ENCODE data around the gene ATF7IP2.

The ATF7IP2 gene

DNA sequence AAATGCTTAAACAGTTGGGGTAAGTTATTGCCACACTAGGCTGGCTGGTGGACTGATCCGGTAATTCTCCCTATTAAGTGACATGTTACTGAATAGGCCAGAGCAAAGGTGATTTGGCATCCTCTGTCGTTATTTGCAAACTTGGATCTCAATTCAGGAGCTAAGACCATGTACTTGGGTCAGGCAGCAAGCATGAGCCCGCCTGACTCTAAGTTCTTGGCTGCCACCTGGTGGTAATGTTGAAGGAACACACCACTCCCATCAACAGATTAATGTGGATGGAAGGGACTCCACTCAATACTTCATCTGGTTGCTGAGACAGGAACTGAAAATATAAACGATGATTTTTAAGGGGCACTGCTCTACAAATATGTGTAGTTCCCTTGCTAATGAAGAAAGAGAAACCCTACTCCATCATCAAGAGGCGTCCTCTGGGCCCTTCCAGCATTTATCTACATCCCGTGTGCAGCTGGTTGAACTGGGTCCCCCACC is 123.7 kb downstream of the ATF7IP2 start:
- H3K4me1 ChIP-seq: no peaks in the 10 kb centered on the region
- peak; percentile 68 for DNase-seq
- peak; percentile 88 for TF ChIP-seq CTCF (IDR thresholded peaks at IDR 0.05; ENCODE audit: low read depth, low read length)
- H3K4me3 ChIP-seq (ENCODE audit: low read depth, low read length): no peak overlapping the region
- no peaks in the 10 kb centered on the region for H3K9me3 ChIP-seq
- no peaks in the 10 kb centered on the region; the same call in 1 of the 2 replicates for H3K27me3 ChIP-seq
- H3K36me3 ChIP-seq: no peaks in the 10 kb centered on the region

GRCh38 chr16:10510279-10510678 is 124.4 kb downstream of the ATF7IP2 start:
- Histone ChIP-seq H3K4me1 (no peaks in the 10 kb centered on the region), H3K9me3 (no peaks in the 10 kb centered on the region), H3K4me3 (ENCODE audit: low read depth, low read length) (no peak overlapping the region), H3K36me3 (no peaks in the 10 kb centered on the region), H3K27me3 (no peaks in the 10 kb centered on the region; the same call in 1 of the 2 replicates)
- DNase-seq: no peak
- no peak for TF ChIP-seq CTCF (IDR thresholded peaks at IDR 0.05; ENCODE audit: low read depth, low read length)

DNA sequence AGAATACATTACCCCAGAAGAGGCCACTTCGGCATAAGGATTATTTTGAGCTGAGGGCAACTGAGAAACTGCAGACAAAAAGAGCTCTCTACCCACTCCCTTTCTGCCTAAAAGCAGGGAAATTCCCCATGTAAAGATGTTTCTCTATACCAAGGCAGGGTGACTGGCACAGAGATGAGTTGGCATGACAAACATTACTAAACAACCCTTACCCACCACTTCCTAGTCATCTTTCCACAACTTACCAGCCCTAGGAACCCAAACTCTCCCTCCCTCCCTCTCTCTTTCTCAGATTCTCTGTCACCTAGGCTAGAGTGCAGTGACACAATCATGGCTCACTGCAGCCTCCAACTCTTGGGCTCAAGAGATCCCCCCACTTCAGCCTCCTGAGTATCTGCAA is 126.0 kb downstream of the ATF7IP2 start:
- DNase-seq: no peak
- no peak for TF ChIP-seq CTCF (IDR thresholded peaks at IDR 0.05; ENCODE audit: low read depth, low read length)
- Histone ChIP-seq H3K27me3 (no peaks in the 10 kb centered on the region; the same call in 1 of the 2 replicates), H3K4me1 (no peaks in the 10 kb centered on the region), H3K36me3 (no peaks in the 10 kb centered on the region), H3K4me3 (ENCODE audit: low read depth, low read length) (no peak overlapping the region), H3K9me3 (no peaks in the 10 kb centered on the region)

- peak; percentile 70 for TF ChIP-seq CTCF (IDR thresholded peaks at IDR 0.05; ENCODE audit: low read depth, low read length)
- no peaks in the 10 kb centered on the region for H3K4me1 ChIP-seq
- H3K4me3 ChIP-seq (ENCODE audit: low read depth, low read length): no peak overlapping the region
- no peaks in the 10 kb centered on the region; the same call in 1 of the 2 replicates for H3K27me3 ChIP-seq
- peak; percentile 51 for DNase-seq
- H3K9me3 ChIP-seq: no peaks in the 10 kb centered on the region
- H3K36me3 ChIP-seq: no peaks in the 10 kb centered on the region
These were observed 128.7 kb downstream of the ATF7IP2 start for GRCh38 chr16:10514369-10515055.

- TF ChIP-seq CTCF (IDR thresholded peaks at IDR 0.05; ENCODE audit: low read depth, low read length): no peak
- H3K9me3 ChIP-seq: no peaks in the 10 kb centered on the region
- no peaks in the 10 kb centered on the region for H3K4me1 ChIP-seq
- no peak overlapping the region for H3K4me3 ChIP-seq (ENCODE audit: low read depth, low read length)
- no peaks in the 10 kb centered on the region for H3K36me3 ChIP-seq
- no peak for DNase-seq
- no peaks in the 10 kb centered on the region; the same call in 1 of the 2 replicates for H3K27me3 ChIP-seq
These were observed 132.0 kb downstream of the ATF7IP2 start for GRCh38 chr16:10517868-10518267.

- Histone ChIP-seq H3K4me1 (no peaks in the 10 kb centered on the region), H3K4me3 (ENCODE audit: low read depth, low read length) (no peak overlapping the region), H3K27me3 (no peaks in the 10 kb centered on the region; the same call in 1 of the 2 replicates), H3K9me3 (no peaks in the 10 kb centered on the region), H3K36me3 (no peaks in the 10 kb centered on the region)
- TF ChIP-seq CTCF (IDR thresholded peaks at IDR 0.05; ENCODE audit: low read depth, low read length): no peak
- DNase-seq: no peak
These were observed 132.7 kb downstream of the ATF7IP2 start for GRCh38 chr16:10518479-10519041.
